IMR-90 (cell line): ENCODE results near the gene YLPM1. TPM values are rescaled to one million over a fixed set of nuclear protein-coding genes. Genes with fewer than 3 reads are reported as not detected.

Source experiments
- ATAC-seq: fragments of 200-7000 bp; cut with Tn5 transposase; 2 replicates; pipeline ENCODE4 v1.9.1; 2020; ENCODE audit warnings: low read depth, mild to moderate bottlenecking, moderate library complexity
- BruUV-seq: library from RNA; stranded (reverse); fragments of 400-500 nt; replicated peaks from 2 replicates; lab custom pipeline; 2021; lab: Mats Ljungman, UMichigan
- CTCF ChIA-PET: fragments of 300-600 bp; formaldehyde crosslinking; extraction: SDS; loops from one replicate; lab custom pipeline; 2021; ENCODE audit warnings: antibody characterized with exemption; lab: Yijun Ruan, JAX
- POLR2A ChIA-PET: fragments of 300-600 bp; sonication (Branson Sonifier 250); formaldehyde crosslinking; loops from one replicate; lab custom pipeline; 2022; ENCODE audit warnings: antibody characterized with exemption; ENCODE audit not compliant: unreplicated experiment; lab: Charles Lee
- DNase-seq: peaks from one replicate; pipeline ENCODE4 v3.0.0; 2013
- H2AFZ ChIP-seq: replicated peaks from 2 replicates; pipeline ENCODE3; 2013; ENCODE audit warnings: low read length, mild to moderate bottlenecking; ENCODE audit not compliant: poor library complexity
- H2AK5ac ChIP-seq: 2 replicates; pipeline ENCODE4 v1.6.1; 2013; ENCODE audit warnings: low read depth, low read length, inconsistent platforms
- H2AK9ac ChIP-seq: replicated peaks from 2 replicates; pipeline ENCODE3; 2013; ENCODE audit warnings: mild to moderate bottlenecking, low read depth, low read length, moderate library complexity; ENCODE audit not compliant: poor library complexity
- H2BK120ac ChIP-seq: 2 replicates; pipeline ENCODE4 v1.6.1; 2013; ENCODE audit warnings: low read depth, low read length, inconsistent platforms
- H2BK15ac ChIP-seq: 3 replicates; pipeline ENCODE4 v1.6.1; 2013; ENCODE audit warnings: low read depth, low read length, inconsistent platforms
- H2BK20ac ChIP-seq: 2 replicates; pipeline ENCODE4 v1.6.1; 2013; ENCODE audit warnings: low read depth, mild to moderate bottlenecking, inconsistent platforms, low read length, moderate library complexity
- H2BK5ac ChIP-seq: 2 replicates; pipeline ENCODE4 v1.6.1; 2013; ENCODE audit warnings: mild to moderate bottlenecking, low read depth, low read length, inconsistent platforms; ENCODE audit not compliant: poor library complexity, severe bottlenecking
- H3K14ac ChIP-seq: replicated peaks from 2 replicates; pipeline ENCODE4 v1.6.1; 2013; ENCODE audit warnings: low read depth, low read length, inconsistent platforms
- H3K18ac ChIP-seq: 2 replicates; pipeline ENCODE4 v1.6.1; 2013; ENCODE audit warnings: low read depth, low read length, control low read depth
- H3K23ac ChIP-seq: 2 replicates; pipeline ENCODE4 v1.6.1; 2013; ENCODE audit warnings: low read depth, low read length, inconsistent platforms
- H3K27ac ChIP-seq: 2 replicates; pipeline ENCODE4 v1.5.1; 2013; ENCODE audit warnings: mild to moderate bottlenecking, control low read depth, low read length; ENCODE audit not compliant: insufficient read depth
- H3K27me3 ChIP-seq: 2 replicates; pipeline ENCODE4 v1.6.1; 2013; ENCODE audit warnings: low read length; ENCODE audit not compliant: control insufficient read depth, insufficient read depth
- H3K36me3 ChIP-seq: 2 replicates; pipeline ENCODE4 v1.6.1; 2013; ENCODE audit warnings: low read length, mixed read lengths; ENCODE audit not compliant: control insufficient read depth, insufficient read depth
- H3K4ac ChIP-seq: 2 replicates; pipeline ENCODE4 v1.6.1; 2013; ENCODE audit warnings: low read depth, low read length, inconsistent platforms
- H3K4me1 ChIP-seq: 2 replicates; pipeline ENCODE4 v1.6.1; 2013; ENCODE audit warnings: low read length, mixed read lengths; ENCODE audit not compliant: control insufficient read depth, insufficient read depth
- H3K4me2 ChIP-seq: 2 replicates; pipeline ENCODE4 v1.6.1; 2013; ENCODE audit warnings: low read depth, mild to moderate bottlenecking, control low read depth, low read length, moderate library complexity
- H3K4me3 ChIP-seq: 2 replicates; pipeline ENCODE4 v1.5.1; 2013; ENCODE audit warnings: low read depth, mild to moderate bottlenecking, control low read depth, low read length, moderate library complexity; ENCODE audit not compliant: insufficient read depth
- H3K56ac ChIP-seq: 2 replicates; pipeline ENCODE4 v1.6.1; 2013; ENCODE audit warnings: low read length, inconsistent platforms; ENCODE audit not compliant: insufficient read depth; ENCODE audit errors: extremely low read depth
- H3K79me1 ChIP-seq, 2 experiments: 2 replicates each; pipeline ENCODE4 v1.6.1; 2013; ENCODE audit warnings: low read length in 2 of 2, inconsistent platforms in 1 of 2, low read depth in 1 of 2
- H3K9ac ChIP-seq: 2 replicates; pipeline ENCODE4 v1.6.1; 2013; ENCODE audit warnings: low read depth, low read length, control low read depth
- H3K9me1 ChIP-seq: 2 replicates; pipeline ENCODE4 v1.6.1; 2013; ENCODE audit warnings: low read length, inconsistent platforms; ENCODE audit not compliant: insufficient read depth
- H3K9me3 ChIP-seq: 2 replicates; pipeline ENCODE4 v1.6.1; 2013; ENCODE audit warnings: low read length; ENCODE audit not compliant: control insufficient read depth, insufficient read depth
- H4K20me1 ChIP-seq: 2 replicates; pipeline ENCODE4 v1.6.1; 2013; ENCODE audit warnings: low read length, inconsistent platforms; ENCODE audit not compliant: insufficient read depth
- H4K5ac ChIP-seq: 2 replicates; pipeline ENCODE4 v1.6.1; 2013; ENCODE audit warnings: mild to moderate bottlenecking, low read depth, low read length, control low read depth
- H4K8ac ChIP-seq, 2 experiments: 2 replicates each; pipeline ENCODE4 v1.6.1; 2013; ENCODE audit warnings: low read depth in 2 of 2, low read length in 2 of 2, control low read depth in 1 of 2, inconsistent platforms in 1 of 2
- H4K91ac ChIP-seq: 2 replicates; pipeline ENCODE4 v1.6.1; 2013; ENCODE audit warnings: low read depth, low read length, inconsistent platforms; ENCODE audit not compliant: insufficient read depth
- BHLHE40 ChIP-seq: fragments of 150-350 bp; IDR thresholded peaks from 2 replicates; pipeline ENCODE4 v1.6.1; 2016; ENCODE audit warnings: mild to moderate bottlenecking, low read depth, low read length
- CEBPB ChIP-seq: IDR thresholded peaks from 2 replicates; pipeline ENCODE4 v1.6.1; 2012; ENCODE audit warnings: low read depth, low read length, improper control_type of control experiment
- CHD1 ChIP-seq: IDR thresholded peaks from 2 replicates; pipeline ENCODE4 v1.6.1; 2012; ENCODE audit warnings: low read depth, low read length, improper control_type of control experiment
- CTCF ChIP-seq: conservative IDR thresholded peaks from 2 replicates; pipeline ENCODE4 v1.5.1; 2012; ENCODE audit warnings: mild to moderate bottlenecking, low read depth, low read length, improper control_type of control experiment
- ELK1 ChIP-seq: fragments of 150-350 bp; IDR thresholded peaks from 2 replicates; pipeline ENCODE4 v1.6.1; 2016; ENCODE audit warnings: low read depth, mild to moderate bottlenecking, low read length, moderate library complexity, borderline replicate concordance
- FOS ChIP-seq: fragments of 150-350 bp; IDR thresholded peaks from 2 replicates; pipeline ENCODE4 v1.6.1; 2016; ENCODE audit warnings: low read depth, low read length
- MAFK ChIP-seq: IDR thresholded peaks from 2 replicates; pipeline ENCODE4 v1.6.1; 2012; ENCODE audit warnings: low read depth, low read length, improper control_type of control experiment
- MAZ ChIP-seq: IDR thresholded peaks from 2 replicates; pipeline ENCODE4 v1.6.1; 2012; ENCODE audit warnings: low read depth, mild to moderate bottlenecking, low read length, improper control_type of control experiment, moderate library complexity, borderline replicate concordance
- MXI1 ChIP-seq: IDR thresholded peaks from 2 replicates; pipeline ENCODE4 v1.6.1; 2012; ENCODE audit warnings: low read depth, mild to moderate bottlenecking, low read length, moderate library complexity, borderline replicate concordance
- NFE2L2 ChIP-seq: fragments of 150-350 bp; IDR thresholded peaks from 2 replicates; pipeline ENCODE4 v1.6.1; 2016; ENCODE audit warnings: low read depth, mild to moderate bottlenecking, low read length
- POLR2A ChIP-seq: IDR thresholded peaks from 2 replicates; pipeline ENCODE4 v1.6.1; 2012; ENCODE audit warnings: mild to moderate bottlenecking, low read depth, low read length
- RAD21 ChIP-seq: IDR thresholded peaks from 2 replicates; pipeline ENCODE4 v1.6.1; 2012; ENCODE audit warnings: low read length, improper control_type of control experiment
- RCOR1 ChIP-seq: IDR thresholded peaks from 2 replicates; pipeline ENCODE4 v1.6.1; 2012; ENCODE audit warnings: mild to moderate bottlenecking, low read length, improper control_type of control experiment; ENCODE audit not compliant: insufficient replicate concordance
- RFX5 ChIP-seq: IDR thresholded peaks from 2 replicates; pipeline ENCODE4 v1.8.0; 2012; ENCODE audit warnings: low read depth, mild to moderate bottlenecking, low read length, moderate library complexity
- SMC3 ChIP-seq: fragments of 150-350 bp; IDR thresholded peaks from 2 replicates; pipeline ENCODE4 v1.6.1; 2016; ENCODE audit warnings: low read depth, mild to moderate bottlenecking, antibody characterized with exemption, low read length, moderate library complexity
- USF2 ChIP-seq: fragments of 150-350 bp; IDR thresholded peaks from 2 replicates; pipeline ENCODE4 v1.6.1; 2017; ENCODE audit warnings: mild to moderate bottlenecking, antibody characterized with exemption, low read length, low read depth
- WGBS, 2 experiments: methylation state at CpG; one replicate each; pipeline versions ENCODE4 v1.1.5 to v1.1.7; 2013; ENCODE audit warnings: missing lambda C conversion rate in 2 of 2; ENCODE audit not compliant: insufficient read length in 1 of 2; ENCODE audit errors: extremely low coverage in 2 of 2; 5-methylcytosine and 5-hydroxymethylcytosine counted together
- dilution Hi-C: fragments of 300-500 bp; cut with HindIII; formaldehyde crosslinking; loops from one replicate; pipeline ENCODE4 v1.14.3; 2018; ENCODE audit warnings: low sequenced_read_pairs; ENCODE audit not compliant: unreplicated experiment
- in situ Hi-C: fragments of 300-500 bp; cut with MboI; formaldehyde crosslinking; loops from 3 replicates; pipeline ENCODE4 v1.14.3; 2019; ENCODE audit warnings: low sequenced_read_pairs, inconsistent platforms, mixed read lengths
- intact Hi-C: fragments of 100-400 bp; cut with micrococcal nuclease; formaldehyde crosslinking; loops from 2 replicates; pipeline ENCODE4 v1.10.0; 2022
- polyA plus RNA-seq, 3 experiments: library from polyadenylated mRNA; depleted of rRNA; stranded (reverse); fragments of >200 nt; gene quantifications; 2 replicates each; pipeline ENCODE4 v1.2.3, GENCODE V29; 2012; ENCODE audit warnings: low replicate concordance in 1 of 3
- total RNA-seq: library from RNA; depleted of rRNA; stranded (reverse); fragments of >200 nt; gene quantifications from 2 replicates; pipeline ENCODE4 v1.2.3, GENCODE V29; 2012

Gene YLPM1
- total and polyA plus RNA-seq, 2 of the 4 experiments (the other 2 are of a cell fraction) = 8.2 to 19.7 TPM

GRCh38 chr14:74829251-74829650 is 66.1 kb downstream of the YLPM1 start:
- Histone ChIP-seq H3K9ac (no peak overlapping the region), H3K9me1 (peaks cover 15% of the 10 kb centered on the region), H4K8ac (no peak overlapping the region), H3K4ac (0 out of 2 replicates have a peak overlapping the region, but pooled peaks have one; percentile 35), H4K20me1 (no peaks in the 10 kb centered on the region), H2BK5ac (no peak overlapping the region), H2AK9ac (peak overlapping the region; percentile 29), H2AFZ (no peak overlapping the region), H2BK15ac (no peak overlapping the region), H3K27ac (no peak overlapping the region), H3K56ac (no peak overlapping the region), H2AK5ac (no peak overlapping the region), H3K79me1 (peaks cover 8 to 32% of the 10 kb centered on the region in 2 experiments; a peak in 3 of 4 replicates), H2BK120ac (no peak overlapping the region), H3K23ac (peak overlapping the region; percentile 42; the same call in 1 of the 2 replicates), H3K27me3 (no peaks in the 10 kb centered on the region), H3K18ac (no peak overlapping the region), H4K91ac (no peak overlapping the region), H3K4me1 (peaks cover 5% of the 10 kb centered on the region), H3K14ac (peak overlapping the region; percentile 53; the same call in 1 of the 2 replicates), H3K9me3 (no peaks in the 10 kb centered on the region), H3K4me3 (no peak overlapping the region), H3K36me3 (peaks cover 16% of the 10 kb centered on the region), H2BK20ac (no peak overlapping the region), H3K4me2 (no peak overlapping the region), H4K5ac (0 out of 2 replicates have a peak overlapping the region, but pooled peaks have one; percentile 8)
- 90% methylated on average over 3 of the region's 5 CpGs; no CpG with 5 or more reads in 1 of the 2 experiments for WGBS, 2 experiments
- POLR2A ChIA-PET = no interaction called here
- CTCF ChIA-PET = no interaction called here
- in situ Hi-C loops = no loop called here
- no peak for TF ChIP-seq RAD21
- no peak for TF ChIP-seq FOS
- TF ChIP-seq BHLHE40 = no peak
- TF ChIP-seq CEBPB = no peak
- TF ChIP-seq POLR2A = no peak
- no peak for TF ChIP-seq USF2
- TF ChIP-seq NFE2L2 = no peak
- no peak for TF ChIP-seq RFX5
- TF ChIP-seq RCOR1 = no peak
- no peak for TF ChIP-seq CTCF
- TF ChIP-seq MAFK = no peak
- TF ChIP-seq ELK1 = no peak
- no peak for TF ChIP-seq MXI1
- no peak for TF ChIP-seq MAZ
- TF ChIP-seq CHD1 = no peak
- TF ChIP-seq SMC3 = no peak
- DNase-seq = no peak
- intact Hi-C loops = no loop called here
- no TSS peak for BruUV-seq
- ATAC-seq = no peak
- dilution Hi-C loops = no loop called here
